NCI-H345 treated with DMSO at 0.1 percent for 48 hours (cell line): Measurements from ENCODE around the gene KCNK15.
A peak's percentile ranks its signal among the peaks of the same experiment; 100 is the strongest.

Experiments used
- DNase-seq: peaks from one replicate; lab custom pipeline; 2025; ENCODE audit not compliant: unreplicated experiment; lab: John Stamatoyannopoulos, UW

The KCNK15 gene

GRCh38 chr20:44715499-44716308 lies 30.0 kb upstream of the KCNK15 start:
- DNase-seq = no peak

GRCh38 chr20:44716309-44717106 lies 29.2 kb upstream of the KCNK15 start:
- no peak for DNase-seq

- no peak for DNase-seq
Measured at GRCh38 chr20:44717986-44718385, 27.7 kb upstream of the KCNK15 start.

GRCh38 chr20:44719841-44720240 lies 25.8 kb upstream of the KCNK15 start:
- no peak for DNase-seq

GRCh38 chr20:44720621-44720996 lies 25.1 kb upstream of the KCNK15 start:
- no peak for DNase-seq

- no peak for DNase-seq
Measured at GRCh38 chr20:44720997-44721784, 24.5 kb upstream of the KCNK15 start.

- no peak for DNase-seq
Measured at GRCh38 chr20:44721785-44722054, 23.9 kb upstream of the KCNK15 start.

- no peak for DNase-seq
Measured at GRCh38 chr20:44722990-44723389, 22.7 kb upstream of the KCNK15 start.

GRCh38 chr20:44723391-44723790 lies 22.3 kb upstream of the KCNK15 start:
- DNase-seq = no peak

GRCh38 chr20:44723798-44724362 lies 21.8 kb upstream of the KCNK15 start:
- DNase-seq = no peak

- no peak for DNase-seq
Measured at GRCh38 chr20:44724423-44725091, 21.1 kb upstream of the KCNK15 start.

- DNase-seq = no peak
Measured at GRCh38 chr20:44725837-44726236, 19.8 kb upstream of the KCNK15 start.

GRCh38 chr20:44727039-44727438 lies 18.6 kb upstream of the KCNK15 start:
- no peak for DNase-seq

- DNase-seq = no peak
Measured at GRCh38 chr20:44727651-44728050, 18.0 kb upstream of the KCNK15 start.

- DNase-seq = peak; percentile 70
Measured at GRCh38 chr20:44728801-44729443, 16.7 kb upstream of the KCNK15 start.

- DNase-seq = no peak
Measured at GRCh38 chr20:44730441-44730840, 15.2 kb upstream of the KCNK15 start.

GRCh38 chr20:44731657-44732056 lies 14.0 kb upstream of the KCNK15 start:
- no peak for DNase-seq

GRCh38 chr20:44732327-44732726 lies 13.3 kb upstream of the KCNK15 start:
- DNase-seq = no peak

GRCh38 chr20:44733341-44734069 lies 12.2 kb upstream of the KCNK15 start:
- peak; percentile 49 for DNase-seq

GRCh38 chr20:44734938-44735337 lies 10.7 kb upstream of the KCNK15 start:
- no peak for DNase-seq
